GM23248 (cell line): Measurements from ENCODE around the gene CDYL. TPM values are rescaled to one million over a fixed set of nuclear protein-coding genes. Genes with fewer than 3 reads are reported as not detected.

Experiments used
- DNase-seq: peaks from one replicate; pipeline ENCODE4 v3.0.0-alpha.2; 2015
- H2AFZ ChIP-seq: fragments of 200-600 bp; sonication (generic); 2 replicates; pipeline ENCODE4 v1.6.1; 2016; ENCODE audit warnings: antibody characterized with exemption
- H3F3A ChIP-seq: fragments of 200-600 bp; sonication (generic); 2 replicates; pipeline ENCODE4 v1.6.1; 2016; ENCODE audit warnings: mild to moderate bottlenecking, antibody characterized with exemption, mixed run types; ENCODE audit not compliant: insufficient read depth
- H3K27ac ChIP-seq: fragments of 200-600 bp; sonication (generic); 2 replicates; pipeline ENCODE4 v1.5.1; 2016; ENCODE audit warnings: mild to moderate bottlenecking
- H3K27me3 ChIP-seq: fragments of 200-600 bp; sonication (generic); replicated peaks from 2 replicates; pipeline ENCODE4 v1.6.1; 2016; ENCODE audit warnings: mild to moderate bottlenecking; ENCODE audit not compliant: insufficient read depth
- H3K36me3 ChIP-seq: fragments of 200-600 bp; sonication (generic); 2 replicates; pipeline ENCODE4 v1.6.1; 2016; ENCODE audit warnings: low read depth, mild to moderate bottlenecking
- H3K4me1 ChIP-seq: fragments of 200-600 bp; sonication (generic); 2 replicates; pipeline ENCODE4 v1.6.1; 2016; ENCODE audit warnings: mild to moderate bottlenecking; ENCODE audit not compliant: insufficient read depth
- H3K4me2 ChIP-seq: fragments of 200-600 bp; sonication (generic); one replicate; pipeline ENCODE4 v1.6.1; 2016; ENCODE audit warnings: mild to moderate bottlenecking; ENCODE audit not compliant: unreplicated experiment
- H3K4me3 ChIP-seq: fragments of 200-600 bp; sonication (generic); 2 replicates; pipeline ENCODE4 v1.5.1; 2016; ENCODE audit warnings: mild to moderate bottlenecking
- H3K79me2 ChIP-seq: fragments of 200-600 bp; sonication (generic); 2 replicates; pipeline ENCODE4 v1.6.1; 2016; ENCODE audit warnings: mild to moderate bottlenecking; ENCODE audit not compliant: insufficient read depth
- H3K9ac ChIP-seq: fragments of 200-600 bp; sonication (generic); 2 replicates; pipeline ENCODE4 v1.6.1; 2016; ENCODE audit warnings: mild to moderate bottlenecking
- H3K9me2 ChIP-seq: fragments of 200-600 bp; sonication (generic); 2 replicates; pipeline ENCODE4 v1.6.1; 2016; ENCODE audit warnings: mixed run types, mild to moderate bottlenecking, moderate library complexity; ENCODE audit not compliant: insufficient read depth
- H3K9me3 ChIP-seq: fragments of 200-600 bp; sonication (generic); one replicate; pipeline ENCODE4 v1.6.1; 2017; ENCODE audit warnings: low read depth
- H4K20me1 ChIP-seq: fragments of 200-600 bp; sonication (generic); 2 replicates; pipeline ENCODE4 v1.6.0; 2016; ENCODE audit not compliant: insufficient read depth
- EZH2 ChIP-seq: fragments of 200-600 bp; sonication (generic); IDR thresholded peaks from 2 replicates; pipeline ENCODE4 v1.6.1; 2018; ENCODE audit warnings: antibody characterized with exemption, mild to moderate bottlenecking; ENCODE audit not compliant: insufficient read depth, poor library complexity, severe bottlenecking
- EZH2phosphoT487 ChIP-seq: fragments of 200-600 bp; sonication (generic); IDR thresholded peaks from 2 replicates; pipeline ENCODE4 v1.6.1; 2018; ENCODE audit warnings: antibody characterized with exemption, moderate library complexity, mild to moderate bottlenecking, low read depth; ENCODE audit not compliant: insufficient read depth
- WGBS, 2 experiments: methylation state at CpG; one replicate each; pipeline ENCODE4 v1.1.6; 2015 to 2017; ENCODE audit warnings: low lambda C conversion rate in 2 of 2, low coverage in 1 of 2; ENCODE audit errors: missing lambda C conversion rate in 2 of 2; 5-methylcytosine and 5-hydroxymethylcytosine counted together
- in situ Hi-C: fragments of 300-500 bp; cut with MboI; formaldehyde crosslinking; loops from 2 replicates; pipeline ENCODE4 v1.15.0; 2020
- polyA plus RNA-seq: library from polyadenylated mRNA; unstranded; fragments of >200 nt; fragmentation: Nextera tagmentation; extraction: Ambion mirVana; gene quantifications from 2 replicates; pipeline ENCODE4 v1.2.1, GENCODE V29; 2016
- total RNA-seq: library from RNA; depleted of rRNA; stranded (reverse); fragments of >200 nt; shearing (Covaris generic); gene quantifications from 2 replicates; pipeline ENCODE4 v1.2.3, GENCODE V29; 2014

CDYL gene
- total and polyA plus RNA-seq, 2 experiments from 2014 or later = 7.9 to 27.9 TPM

DNA sequence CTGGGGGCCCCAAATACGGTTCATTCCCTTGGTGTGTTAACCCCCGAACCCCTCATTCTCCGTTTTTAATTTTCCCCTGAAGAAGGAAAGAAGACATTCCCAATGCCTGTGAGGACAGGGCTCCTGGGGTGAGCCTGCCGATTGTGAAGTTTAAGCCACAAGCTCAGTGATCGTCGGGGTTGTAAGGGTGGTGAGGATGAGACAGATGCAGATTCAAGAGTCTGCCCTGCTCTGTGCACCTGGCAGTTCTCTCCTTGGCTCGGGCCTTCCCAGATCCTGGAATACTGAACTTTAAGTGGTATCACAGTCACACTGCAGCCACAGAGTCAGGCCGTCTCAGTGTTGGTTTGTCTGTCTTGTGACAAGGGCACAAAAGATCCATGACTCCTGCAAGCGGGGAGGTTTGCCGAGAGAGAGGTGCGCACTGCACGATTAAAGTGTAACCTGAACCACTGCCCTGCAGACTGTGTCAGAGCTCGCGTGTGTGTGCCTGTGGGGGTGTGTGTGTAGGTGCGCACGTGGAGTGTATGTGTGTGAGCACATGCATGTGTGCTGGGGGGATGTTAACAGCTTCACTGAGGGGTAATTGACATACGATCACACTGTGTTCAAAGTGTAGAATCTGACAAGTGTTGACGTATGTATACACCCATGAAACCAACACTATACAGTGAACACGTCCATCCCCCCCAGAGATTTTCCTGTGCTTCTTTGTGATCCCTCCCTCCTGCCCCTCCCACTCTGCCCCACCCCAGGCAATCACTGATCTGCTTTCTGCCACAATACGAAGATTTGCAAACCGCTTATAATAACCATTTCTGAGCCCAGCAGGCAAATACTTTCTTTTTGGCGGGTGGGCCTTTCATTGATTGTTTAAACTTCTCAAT lies 188.7 kb downstream of the CDYL start:
- in situ Hi-C loops = no loop called here
- DNase-seq = no peak
- H3K4me2 ChIP-seq = no peak overlapping the region
- H3K9ac ChIP-seq = no peak overlapping the region
- H2AFZ ChIP-seq = no peak overlapping the region
- no peaks in the 10 kb centered on the region for H3K79me2 ChIP-seq
- H3K9me2 ChIP-seq = no peaks in the 10 kb centered on the region
- H3K4me3 ChIP-seq = no peak overlapping the region
- no peaks in the 10 kb centered on the region for H3F3A ChIP-seq
- no peaks in the 10 kb centered on the region for H4K20me1 ChIP-seq
- no peak overlapping the region for H3K27ac ChIP-seq
- H3K27me3 ChIP-seq = no peaks in the 10 kb centered on the region
- no peaks in the 10 kb centered on the region for H3K4me1 ChIP-seq
- H3K9me3 ChIP-seq = no peaks in the 10 kb centered on the region
- TF ChIP-seq EZH2phosphoT487 (no peak), EZH2 (no peak)
- H3K36me3 ChIP-seq = no peaks in the 10 kb centered on the region
- 76 to 80% methylated on average over 22 of the region's 22 CpGs for WGBS, 2 experiments

DNA sequence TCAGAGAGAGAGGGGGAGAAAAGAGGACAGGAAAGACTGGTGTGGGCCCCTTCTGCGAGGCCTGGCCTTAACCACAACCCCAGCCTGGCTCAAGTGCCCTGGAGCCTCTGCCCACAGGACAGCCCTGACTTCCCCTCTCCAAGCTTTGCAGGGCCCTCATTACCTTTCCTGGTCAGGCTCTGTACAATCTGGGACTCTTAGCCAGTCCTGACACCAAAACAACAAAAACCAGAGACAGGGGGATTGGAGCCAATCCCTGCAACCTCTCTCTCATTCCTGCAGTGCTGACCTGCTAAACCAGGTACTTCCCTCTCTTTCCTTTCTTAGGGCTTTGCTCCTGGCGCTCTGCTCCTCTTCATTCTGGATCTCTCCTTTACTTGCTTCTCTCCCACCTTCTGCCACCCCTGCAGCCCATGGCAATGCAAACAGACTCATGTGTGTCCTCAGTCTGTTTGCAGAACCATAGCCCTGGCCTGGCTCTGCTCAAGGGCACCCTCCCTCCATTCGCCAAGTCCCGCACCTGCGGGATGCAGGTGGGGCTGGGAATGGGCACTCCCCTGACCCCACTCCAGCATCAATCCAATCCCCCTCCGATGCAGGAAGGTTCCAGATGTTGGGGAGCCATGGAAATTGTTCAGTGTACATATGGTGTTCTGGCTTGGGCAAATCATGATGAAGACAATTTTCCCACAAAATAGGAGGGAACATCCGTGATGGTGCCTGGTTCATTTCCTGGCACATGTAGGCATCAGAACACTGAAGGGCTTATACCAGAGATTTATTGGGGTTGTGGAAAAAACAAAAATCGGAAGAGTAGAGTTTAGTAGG lies 189.6 kb downstream of the CDYL start:
- 74 to 75% methylated on average over 8 of the region's 8 CpGs for WGBS, 2 experiments
- H3K27me3 ChIP-seq = no peaks in the 10 kb centered on the region
- H3K4me3 ChIP-seq = no peak overlapping the region
- no peaks in the 10 kb centered on the region for H3K9me3 ChIP-seq
- H4K20me1 ChIP-seq = no peaks in the 10 kb centered on the region
- H2AFZ ChIP-seq = no peak overlapping the region
- no peaks in the 10 kb centered on the region for H3F3A ChIP-seq
- no peak overlapping the region for H3K9ac ChIP-seq
- in situ Hi-C loops = no loop called here
- TF ChIP-seq EZH2phosphoT487 = no peak
- no peak for TF ChIP-seq EZH2
- H3K36me3 ChIP-seq = no peaks in the 10 kb centered on the region
- H3K79me2 ChIP-seq = no peaks in the 10 kb centered on the region
- H3K4me2 ChIP-seq = no peak overlapping the region
- H3K27ac ChIP-seq = no peak overlapping the region
- H3K4me1 ChIP-seq = no peaks in the 10 kb centered on the region
- DNase-seq = no peak
- no peaks in the 10 kb centered on the region for H3K9me2 ChIP-seq

DNA sequence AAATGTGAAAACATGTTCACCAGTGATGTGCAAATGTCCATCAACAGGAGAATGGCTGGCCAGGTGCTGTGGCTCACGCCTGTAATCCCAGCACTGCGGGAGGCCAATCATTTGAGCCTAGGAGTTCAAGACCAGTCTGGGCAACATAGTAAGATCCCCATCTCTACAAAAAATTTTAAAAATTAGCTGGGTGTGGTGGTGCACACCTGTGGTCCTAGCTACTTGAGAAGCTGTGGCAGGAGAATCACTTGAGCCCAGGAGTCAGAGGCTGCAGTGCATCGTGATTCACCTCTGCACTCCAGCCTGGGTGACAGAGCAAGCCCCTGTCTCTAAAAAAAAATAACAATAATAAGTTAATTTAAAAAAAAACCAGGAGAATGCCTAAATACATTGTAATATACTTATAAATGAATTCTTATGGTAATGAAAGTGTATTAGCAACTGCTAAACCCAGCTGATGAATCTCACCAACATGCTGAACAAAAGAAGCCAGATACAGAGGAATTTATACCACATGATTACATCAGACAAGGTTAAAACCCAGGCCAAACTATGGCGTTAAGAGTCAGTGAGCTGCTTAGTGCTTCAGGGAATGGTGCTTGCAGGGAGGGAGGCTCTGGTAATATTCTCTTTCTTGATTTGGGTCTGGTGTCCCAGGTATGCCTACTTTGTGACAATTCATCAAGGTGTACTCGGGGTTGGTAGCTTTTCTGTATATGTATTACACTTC lies 191.3 kb downstream of the CDYL start:
- TF ChIP-seq EZH2phosphoT487 (no peak), EZH2 (no peak)
- Histone ChIP-seq H3K9me2 (no peaks in the 10 kb centered on the region), H3K4me3 (no peak overlapping the region), H2AFZ (no peak overlapping the region), H4K20me1 (no peaks in the 10 kb centered on the region), H3K4me1 (no peaks in the 10 kb centered on the region), H3K9ac (no peak overlapping the region), H3K36me3 (no peaks in the 10 kb centered on the region), H3F3A (no peaks in the 10 kb centered on the region), H3K4me2 (no peak overlapping the region), H3K9me3 (no peaks in the 10 kb centered on the region), H3K27me3 (no peaks in the 10 kb centered on the region), H3K79me2 (no peaks in the 10 kb centered on the region), H3K27ac (no peak overlapping the region)
- no peak for DNase-seq
- 77 to 81% methylated on average over 5 of the region's 5 CpGs for WGBS, 2 experiments
- in situ Hi-C loops = no loop called here

DNA sequence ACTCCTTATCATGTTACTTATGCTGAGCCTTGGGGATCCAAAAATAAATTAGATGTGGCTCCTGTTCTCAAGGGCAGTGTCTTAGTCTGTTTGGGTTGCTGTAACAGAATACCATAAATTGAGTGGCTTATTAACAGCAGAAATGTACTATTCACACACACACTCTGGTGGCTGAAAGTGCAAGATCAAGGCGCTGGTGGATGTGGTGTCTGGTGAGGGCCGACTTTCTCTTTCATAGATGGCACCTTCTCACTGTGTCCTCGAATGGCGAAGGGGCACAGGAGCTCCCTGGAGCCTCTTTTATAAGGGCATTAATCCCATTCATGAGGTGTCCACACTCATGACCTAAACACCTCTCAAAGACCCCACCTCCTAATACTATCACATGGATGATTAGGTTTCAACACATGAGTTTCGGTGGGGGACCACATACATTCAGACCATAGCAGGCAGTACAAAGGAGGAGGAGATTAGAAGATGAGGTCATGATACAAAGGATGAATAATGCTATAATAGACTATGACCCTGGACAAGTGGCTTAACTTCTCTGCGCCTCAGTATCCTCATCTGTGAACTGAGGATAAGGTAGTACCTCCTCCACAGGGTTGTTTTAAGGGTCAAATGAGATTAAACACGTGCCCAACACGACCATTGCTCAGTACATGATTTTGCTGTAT lies 193.5 kb downstream of the CDYL start:
- Histone ChIP-seq H3K9me2 (no peaks in the 10 kb centered on the region), H4K20me1 (no peaks in the 10 kb centered on the region), H3K4me1 (0 out of 2 replicates have a peak, but pooled peaks cover 5% of the 10 kb centered on the region), H3K79me2 (no peaks in the 10 kb centered on the region), H2AFZ (no peak overlapping the region), H3F3A (no peaks in the 10 kb centered on the region), H3K27ac (no peak overlapping the region), H3K27me3 (no peaks in the 10 kb centered on the region), H3K9me3 (no peaks in the 10 kb centered on the region), H3K9ac (no peak overlapping the region), H3K36me3 (no peaks in the 10 kb centered on the region), H3K4me2 (no peak overlapping the region), H3K4me3 (no peak overlapping the region)
- WGBS, 2 experiments = 81 to 82% methylated on average over 8 of the region's 8 CpGs
- DNase-seq = no peak
- no peak for TF ChIP-seq EZH2
- no peak for TF ChIP-seq EZH2phosphoT487
- in situ Hi-C loops = no loop called here
